Measurements from ENCODE around the gene GFRA1.

DNA sequence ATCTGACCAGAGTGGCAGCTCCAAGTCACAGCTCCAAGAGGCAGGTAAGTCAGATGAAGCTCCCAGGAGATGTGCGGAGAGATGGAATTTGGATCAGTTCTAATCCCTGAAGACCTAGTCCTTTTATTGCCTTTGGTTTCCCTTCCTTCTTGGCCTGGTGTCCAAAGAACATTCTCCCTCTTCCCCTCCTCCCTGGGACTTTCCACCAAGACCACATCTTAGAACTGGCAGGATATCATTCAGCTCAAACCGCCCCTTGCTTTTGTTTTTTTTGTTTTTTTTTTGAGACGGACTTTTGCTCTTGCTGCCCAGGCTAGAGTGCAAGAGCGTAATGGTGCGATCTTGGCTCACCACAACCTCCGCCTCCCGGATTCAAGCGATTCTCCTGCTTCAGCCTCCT, 190.8 kb downstream of the GFRA1 start:
- no peak for TF ChIP-seq CTCF (IDR thresholded peaks at IDR 0.05)
- TF ChIP-seq EP300 (IDR thresholded peaks at IDR 0.05): no peak
- no peak for TF ChIP-seq POLR2A (IDR thresholded peaks at IDR 0.05)
- TF ChIP-seq POLR2AphosphoS5 (IDR thresholded peaks at IDR 0.05): no peak
